Kidney (tissue), 14 donors: ENCODE measurements around the gene ZBTB16. TPM values are rescaled to one million over a fixed set of nuclear protein-coding genes. Genes with fewer than 3 reads are reported as not detected.

Experiments
- DNase-seq, 5 donors: peaks; one replicate each; pipeline ENCODE4 v3.0.0-alpha.2; 2013 to 2020
- FAIRE-seq: peaks from 2 replicates; lab custom pipeline; 2012; peaks lifted over from hg19 to GRCh38; lab: Jason Lieb, UNC
- H3K27ac ChIP-seq, 2 donors: one replicate each; pipeline ENCODE4 v1.7.0; 2013; ENCODE audit warnings: low read depth in 2 of 2, low read length in 2 of 2, inconsistent platforms in 1 of 2
- H3K27me3 ChIP-seq: one replicate; pipeline ENCODE4 v1.7.1; 2013; ENCODE audit warnings: low read length, inconsistent platforms; ENCODE audit not compliant: control insufficient read depth, insufficient read depth
- H3K36me3 ChIP-seq, 3 donors: one replicate each; pipeline versions ENCODE4 v1.7.0 to v1.7.1; 2013; ENCODE audit warnings: low read length in 3 of 3, control low read depth in 1 of 3, inconsistent platforms in 1 of 3; ENCODE audit not compliant: insufficient read depth in 3 of 3, control insufficient read depth in 2 of 3
- H3K4me1 ChIP-seq, 3 donors: one replicate each; pipeline versions ENCODE4 v1.7.0 to v1.7.1; 2013; ENCODE audit warnings: low read length in 3 of 3, inconsistent platforms in 1 of 3, low read depth in 1 of 3; ENCODE audit not compliant: control insufficient read depth in 2 of 3, insufficient read depth in 2 of 3
- H3K4me3 ChIP-seq, 3 donors: one replicate each; pipeline versions ENCODE4 v1.7.0 to v1.8.1; 2013; ENCODE audit warnings: low read length in 3 of 3, control low read depth in 1 of 3, inconsistent platforms in 1 of 3
- H3K9ac ChIP-seq, 3 donors: one replicate each; pipeline versions ENCODE4 v1.7.0 to v1.7.1; 2013; ENCODE audit warnings: low read length in 3 of 3, control low read depth in 1 of 3, inconsistent platforms in 1 of 3
- H3K9me3 ChIP-seq, 3 donors: one replicate each; pipeline versions ENCODE4 v1.7.0 to v1.7.1; 2013; ENCODE audit warnings: low read length in 3 of 3, control low read depth in 1 of 3, inconsistent platforms in 1 of 3; ENCODE audit not compliant: control insufficient read depth in 2 of 3, insufficient read depth in 1 of 3
- CTCF ChIP-seq: IDR thresholded peaks from 3 replicates; pipeline ENCODE4 v1.5.1; 2012; ENCODE audit warnings: mild to moderate bottlenecking, moderate library complexity, borderline replicate concordance; ENCODE audit not compliant: insufficient read depth; ENCODE audit errors: extremely low read depth
- intact Hi-C: fragments of 100-400 bp; cut with DNase I; formaldehyde crosslinking; loops from one replicate; pipeline ENCODE4 v1.11.1; 2022
- polyA plus RNA-seq: library from polyadenylated mRNA; stranded (reverse); fragments of 350-450 nt; fragmentation: Illumina TruSeq; extraction: RNeasy Lipid Tissue Mini Kit (QIAGEN cat#74804); gene quantifications from one replicate; pipeline ENCODE4 v1.2.3, GENCODE V29; 2014; ENCODE audit warnings: low read depth, low replicate concordance; ENCODE audit not compliant: insufficient read depth
- total RNA-seq: library from RNA; stranded (reverse); fragmentation: NEBNext Ultra II Directional; extraction: Animal tissue kit (Norgen Biotek cat#: 25700); gene quantifications from one replicate; pipeline ENCODE4 v1.2.1, GENCODE V29; 2021
- donor health status: control.
- donor health status: control.
- donor health status: control.
- donor health status: control.
- donor health status: control.
- donor health status: DM: yes; HTN: yes; CAD: no.
- donor health status: Normal renal cell carcinoma (clear cell type).

The ZBTB16 gene
- total and polyA plus RNA-seq, 2 donors from 2014 or later: 2.5 to 126 TPM

DNA sequence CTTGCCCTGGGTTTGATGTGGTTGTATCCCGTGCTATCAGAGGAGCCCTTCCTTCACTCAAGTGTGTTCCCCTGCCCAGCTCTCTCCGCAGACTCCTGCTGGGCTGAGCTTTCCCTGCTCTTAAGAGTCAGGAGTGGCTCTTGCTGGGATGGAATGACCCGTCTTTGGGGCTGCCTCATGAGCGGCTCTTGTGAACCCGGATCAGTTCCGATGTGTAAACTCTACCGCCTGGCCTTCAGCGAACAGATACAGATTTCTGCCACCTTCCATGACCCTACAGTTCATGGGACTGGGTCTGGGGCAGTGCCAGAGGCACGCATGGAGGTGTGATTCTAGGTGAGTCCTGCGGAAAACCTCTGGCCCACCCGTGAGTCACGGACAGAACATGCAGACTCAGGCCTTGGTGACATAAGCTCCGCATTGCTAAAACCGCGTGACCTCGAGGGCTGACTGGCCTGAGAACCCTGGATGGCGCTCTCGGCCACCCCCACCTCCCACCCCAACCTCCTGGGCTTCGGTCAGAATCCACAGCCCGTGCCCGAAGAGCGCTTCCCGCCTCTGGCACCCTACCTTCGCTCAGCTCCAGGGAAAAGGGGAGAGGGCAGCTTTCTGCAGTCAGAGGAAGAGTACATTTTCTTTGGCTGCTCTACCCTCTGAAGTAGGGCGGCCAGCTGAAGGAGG, 1.3 kb upstream of the ZBTB16 start:
- intact Hi-C loops: no loop called here
- H3K9ac ChIP-seq: no peak overlapping the region
- H3K27ac ChIP-seq: no peak overlapping the region
- no peak for FAIRE-seq
- no peak for TF ChIP-seq CTCF
- peak overlapping the region in 1 of 3 donors; percentile 79 for H3K4me3 ChIP-seq
- peaks cover 0 to 1% (median under 1%) of the 10 kb centered on the region in 3 donors for H3K36me3 ChIP-seq
- no peak for DNase-seq
- peaks cover 0 to 5% (median 0%) of the 10 kb centered on the region in 3 donors for H3K4me1 ChIP-seq
- no peaks in the 10 kb centered on the region for H3K9me3 ChIP-seq
- H3K27me3 ChIP-seq: peaks cover 15% of the 10 kb centered on the region

DNA sequence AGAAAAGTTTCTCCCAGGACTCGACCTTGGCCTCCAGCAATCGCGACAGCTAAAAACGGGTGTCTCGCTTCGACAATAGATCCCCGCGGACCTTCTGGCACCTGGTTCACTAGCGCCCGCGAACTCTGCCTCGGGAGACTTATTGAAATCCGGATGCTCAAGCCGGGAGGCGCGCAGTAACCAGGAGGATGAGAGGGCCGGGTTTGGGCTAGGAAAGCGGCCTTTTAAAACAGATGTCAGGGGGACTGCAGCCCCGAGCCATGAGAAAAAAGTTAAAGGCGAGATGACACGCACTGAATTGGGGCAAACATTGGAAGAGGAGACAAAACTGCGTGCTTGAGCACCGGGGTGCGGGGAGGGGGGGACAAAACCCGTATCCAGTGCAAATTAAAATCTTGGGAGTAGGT, 637 bp upstream of the ZBTB16 start:
- DNase-seq (peak in 1 of 5 donors; percentile 58), FAIRE-seq (no peak)
- intact Hi-C loops: no loop called here
- peak overlapping the region in 2 of 3 donors; percentile 65 to 71 for H3K9ac ChIP-seq
- H3K36me3 ChIP-seq: peaks cover 0 to 8% (median 8%) of the 10 kb centered on the region in 3 donors
- H3K4me1 ChIP-seq: peaks cover 0 to 12% (median 0%) of the 10 kb centered on the region in 3 donors
- no peak overlapping the region for H3K27ac ChIP-seq
- no peaks in the 10 kb centered on the region for H3K9me3 ChIP-seq
- no peak for TF ChIP-seq CTCF
- peaks cover 15% of the 10 kb centered on the region for H3K27me3 ChIP-seq
- peak overlapping the region in 2 of 3 donors; percentile 65 to 79 for H3K4me3 ChIP-seq

DNA sequence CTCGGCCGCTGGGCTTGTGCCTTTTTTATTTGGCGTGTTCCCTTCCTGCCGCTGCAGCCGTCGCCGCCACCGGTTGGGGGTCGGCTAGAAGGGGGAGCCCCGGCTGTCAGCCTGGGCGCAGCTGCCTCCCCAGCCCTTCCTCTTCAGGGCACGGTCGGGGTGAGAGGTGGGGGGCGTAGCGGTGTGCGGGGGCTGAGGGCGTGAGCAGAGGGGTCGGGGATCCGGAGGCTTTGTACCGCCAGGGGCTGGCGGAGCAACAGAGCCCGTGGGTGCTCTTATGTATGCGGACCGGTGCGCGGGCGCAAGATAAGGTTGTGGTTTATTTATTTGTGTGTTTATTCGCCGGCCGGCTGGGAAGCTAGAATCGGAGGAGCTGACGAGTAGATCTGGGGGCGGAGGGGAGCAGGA, 477 bp downstream of the ZBTB16 start:
- H3K36me3 ChIP-seq: peaks cover 0 to 19% (median 14%) of the 10 kb centered on the region in 3 donors
- TF ChIP-seq CTCF: no peak
- FAIRE-seq (no peak), DNase-seq (peak in 1 of 5 donors; percentile 56)
- H3K27ac ChIP-seq: peak overlapping the region; percentile 89 to 92
- H3K4me3 ChIP-seq: peak overlapping the region; percentile 37 to 90 (median 81)
- H3K27me3 ChIP-seq: peaks cover 15% of the 10 kb centered on the region
- no peaks in the 10 kb centered on the region for H3K9me3 ChIP-seq
- peaks cover 0 to 19% (median 0%) of the 10 kb centered on the region in 3 donors for H3K4me1 ChIP-seq
- H3K9ac ChIP-seq: peak overlapping the region in 2 of 3 donors; percentile 71 to 90
- intact Hi-C loops: loop anchor here (10.0 kb wide), 1 partner anchor 105 kb away; no protein-coding TSS in a partner anchor
